Karpas-422 (cell line): ENCODE data around the gene SMLR1. TPM values are rescaled to one million over a fixed set of nuclear protein-coding genes. Genes with fewer than 3 reads are reported as not detected.

Experiments
- DNase-seq: peaks from one replicate; pipeline ENCODE4 v3.0.0-alpha.2; 2015
- H2AFZ ChIP-seq: fragments of 200-600 bp; sonication (generic); 2 replicates; pipeline ENCODE4 v1.6.1; 2014; ENCODE audit warnings: antibody characterized with exemption, low read length, mixed read lengths
- H3K27ac ChIP-seq: fragments of 200-600 bp; sonication (generic); 2 replicates; pipeline ENCODE4 v1.5.1; 2014; ENCODE audit warnings: mild to moderate bottlenecking, low read length, moderate library complexity
- H3K27me3 ChIP-seq: fragments of 200-600 bp; sonication (generic); 2 replicates; pipeline ENCODE4 v1.6.1; 2014; ENCODE audit warnings: low read length, mixed read lengths
- H3K36me3 ChIP-seq: fragments of 200-600 bp; sonication (generic); 2 replicates; pipeline ENCODE4 v1.6.1; 2014; ENCODE audit warnings: low read length, mixed read lengths; ENCODE audit not compliant: insufficient read depth
- H3K4me1 ChIP-seq: fragments of 200-600 bp; sonication (generic); 2 replicates; pipeline ENCODE4 v1.6.1; 2014; ENCODE audit warnings: mild to moderate bottlenecking, low read length, mixed read lengths
- H3K4me2 ChIP-seq: fragments of 200-600 bp; sonication (generic); 2 replicates; pipeline ENCODE4 v1.6.1; 2014; ENCODE audit warnings: low read length, low read depth, mild to moderate bottlenecking; ENCODE audit not compliant: poor library complexity, severe bottlenecking
- H3K4me3 ChIP-seq: fragments of 200-600 bp; sonication (generic); 2 replicates; pipeline ENCODE4 v1.5.1; 2014; ENCODE audit warnings: mild to moderate bottlenecking, antibody characterized with exemption, low read length, mixed read lengths
- H3K79me2 ChIP-seq: fragments of 200-600 bp; sonication (generic); 2 replicates; pipeline ENCODE4 v1.6.1; 2014; ENCODE audit warnings: mild to moderate bottlenecking, low read length, mixed read lengths
- H3K9ac ChIP-seq: fragments of 200-600 bp; sonication (generic); 2 replicates; pipeline ENCODE4 v1.6.0; 2014; ENCODE audit warnings: low read length
- H3K9me2 ChIP-seq: fragments of 200-600 bp; sonication (generic), shearing (Covaris generic); replicated peaks from 2 replicates; pipeline ENCODE4 v1.6.0; 2014; ENCODE audit warnings: mild to moderate bottlenecking, low read length, moderate library complexity; ENCODE audit not compliant: insufficient read depth
- H3K9me3 ChIP-seq: fragments of 300-700, 200-600 bp; sonication (generic); 2 replicates; pipeline ENCODE4 v1.6.1; 2014; ENCODE audit warnings: low read length, mixed read lengths
- H4K20me1 ChIP-seq: fragments of 200-600 bp; sonication (generic); 2 replicates; pipeline ENCODE4 v1.6.1; 2014; ENCODE audit warnings: mild to moderate bottlenecking, antibody characterized with exemption, low read length, low read depth; ENCODE audit not compliant: insufficient read depth
- total RNA-seq: library from RNA; depleted of rRNA; stranded (reverse); fragments of >200 nt; shearing (Covaris generic); gene quantifications from 2 replicates; pipeline ENCODE4 v1.2.3, GENCODE V29; 2014; ENCODE audit warnings: low replicate concordance

SMLR1 gene
- total RNA-seq, 1 experiment from 2014 or later, result not detected

DNA sequence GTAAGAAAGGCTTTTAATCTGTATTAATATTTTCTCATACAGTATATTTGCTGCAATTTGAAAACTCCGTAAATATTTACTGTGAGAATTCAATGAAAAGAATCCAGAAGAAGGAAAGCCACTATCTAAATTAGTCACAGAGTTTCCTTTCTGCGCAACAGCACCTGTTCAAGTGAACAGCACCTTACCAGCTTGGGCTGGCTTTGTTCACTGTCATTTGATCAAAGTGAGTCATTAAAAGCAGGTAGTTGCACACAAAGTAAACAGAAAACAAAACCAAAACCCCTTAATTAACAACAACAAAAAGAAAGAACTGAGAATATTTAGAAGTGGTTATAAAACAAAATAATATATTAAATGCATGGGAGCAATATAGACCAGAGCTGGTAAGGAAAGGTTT lies 12.8 kb downstream of the SMLR1 start:
- no peak overlapping the region for H2AFZ ChIP-seq
- no peak overlapping the region for H3K4me2 ChIP-seq
- H3K9me3 ChIP-seq, result no peaks in the 10 kb centered on the region
- no peak overlapping the region for H3K4me3 ChIP-seq
- no peak for DNase-seq
- H3K27me3 ChIP-seq, result no peaks in the 10 kb centered on the region
- H3K4me1 ChIP-seq, result no peaks in the 10 kb centered on the region
- no peaks in the 10 kb centered on the region for H3K36me3 ChIP-seq
- no peaks in the 10 kb centered on the region for H4K20me1 ChIP-seq
- H3K9ac ChIP-seq, result no peak overlapping the region
- H3K27ac ChIP-seq, result no peak overlapping the region
- H3K9me2 ChIP-seq, result no peaks in the 10 kb centered on the region
- no peaks in the 10 kb centered on the region for H3K79me2 ChIP-seq

- Histone ChIP-seq H3K4me3 (no peak overlapping the region), H3K4me1 (no peaks in the 10 kb centered on the region), H2AFZ (no peak overlapping the region), H3K9me2 (no peaks in the 10 kb centered on the region), H3K9ac (no peak overlapping the region), H3K4me2 (no peak overlapping the region), H3K27me3 (no peaks in the 10 kb centered on the region), H4K20me1 (no peaks in the 10 kb centered on the region), H3K36me3 (no peaks in the 10 kb centered on the region), H3K27ac (no peak overlapping the region), H3K79me2 (no peaks in the 10 kb centered on the region), H3K9me3 (no peaks in the 10 kb centered on the region)
- DNase-seq, result no peak
These were observed 14.0 kb downstream of the SMLR1 start for GRCh38 chr6:130841128-130841728.

- no peaks in the 10 kb centered on the region for H3K27me3 ChIP-seq
- peaks cover 17% of the 10 kb centered on the region for H3K4me1 ChIP-seq
- no peak overlapping the region for H3K4me3 ChIP-seq
- H3K79me2 ChIP-seq, result no peaks in the 10 kb centered on the region
- H3K9ac ChIP-seq, result no peak overlapping the region
- H4K20me1 ChIP-seq, result no peaks in the 10 kb centered on the region
- no peak overlapping the region for H3K27ac ChIP-seq
- H3K9me2 ChIP-seq, result no peaks in the 10 kb centered on the region
- H2AFZ ChIP-seq, result no peak overlapping the region
- H3K4me2 ChIP-seq, result no peak overlapping the region
- no peaks in the 10 kb centered on the region for H3K9me3 ChIP-seq
- H3K36me3 ChIP-seq, result no peaks in the 10 kb centered on the region
- peak; percentile 75 for DNase-seq
These were observed 16.5 kb downstream of the SMLR1 start for GRCh38 chr6:130843575-130844320.

DNA sequence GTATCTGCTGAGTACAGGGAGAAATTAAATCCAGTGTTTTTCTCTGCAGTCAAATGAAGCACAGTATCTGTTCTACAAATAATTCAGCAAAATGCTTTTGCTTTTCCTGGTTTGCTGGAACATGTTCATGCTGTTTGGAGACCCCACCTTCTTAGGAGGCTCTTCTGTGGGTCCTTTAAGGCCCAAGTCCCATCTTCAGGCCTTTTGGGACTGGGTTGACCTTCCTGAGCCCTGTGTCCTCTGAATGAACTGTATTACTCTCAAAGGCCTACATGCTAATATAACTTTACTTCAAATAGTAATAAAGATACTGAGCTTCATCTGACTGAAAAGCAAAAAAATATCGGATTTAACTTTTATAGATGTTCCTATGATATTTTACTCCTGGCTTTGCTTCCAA lies 19.3 kb downstream of the SMLR1 start:
- Histone ChIP-seq H3K9me3 (no peaks in the 10 kb centered on the region), H2AFZ (no peak overlapping the region), H3K4me2 (no peak overlapping the region), H3K27me3 (no peaks in the 10 kb centered on the region), H3K27ac (no peak overlapping the region), H3K4me3 (no peak overlapping the region), H3K9me2 (no peaks in the 10 kb centered on the region), H3K79me2 (no peaks in the 10 kb centered on the region), H3K9ac (no peak overlapping the region), H3K36me3 (no peaks in the 10 kb centered on the region), H4K20me1 (no peaks in the 10 kb centered on the region), H3K4me1 (peaks cover 20% of the 10 kb centered on the region)
- DNase-seq, result no peak

DNA sequence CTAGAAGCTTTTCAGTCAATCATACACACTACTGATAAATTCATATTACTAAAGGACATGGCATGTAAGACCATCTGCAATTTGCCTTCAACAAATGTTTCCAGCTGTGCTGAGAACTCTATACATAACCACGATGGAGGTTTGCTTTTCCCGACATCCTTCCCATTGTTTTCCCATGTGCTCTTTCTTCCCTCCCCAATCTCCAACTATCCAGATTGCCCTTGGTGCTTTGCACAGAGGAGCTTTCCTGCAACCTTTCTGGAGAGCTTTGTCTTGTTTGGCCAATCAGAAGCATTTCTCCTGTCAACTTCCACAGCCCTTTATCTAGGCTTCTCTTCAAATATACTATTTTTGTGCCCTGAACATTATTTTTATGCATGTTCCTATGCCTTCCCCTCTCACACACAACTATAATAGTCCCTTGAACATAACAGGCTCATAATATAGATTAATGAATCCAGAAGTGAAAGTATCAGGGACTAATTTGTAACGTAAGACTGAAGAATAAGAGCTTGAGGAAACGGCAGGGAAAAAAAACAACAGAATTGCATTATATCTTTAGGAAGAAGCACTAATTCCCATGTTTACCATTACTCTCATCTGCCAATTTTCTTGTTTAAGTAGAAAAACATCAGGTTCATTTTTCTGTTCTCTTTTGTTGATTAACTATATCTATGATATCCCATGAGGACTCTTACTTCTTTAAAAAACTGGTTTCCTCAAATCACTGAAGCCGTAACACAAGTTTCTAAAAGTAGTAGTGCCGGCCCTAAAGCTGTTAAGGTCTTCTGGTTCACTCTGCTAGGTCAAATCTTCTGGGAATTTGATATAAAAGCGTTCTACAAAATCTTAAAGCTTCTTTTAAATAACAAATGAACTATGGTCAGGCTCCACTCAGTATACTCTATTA lies 20.1 kb downstream of the SMLR1 start:
- H3K9ac ChIP-seq, result no peak overlapping the region
- H3K27ac ChIP-seq, result no peak overlapping the region
- peak; percentile 67 for DNase-seq
- no peaks in the 10 kb centered on the region for H3K79me2 ChIP-seq
- no peaks in the 10 kb centered on the region for H3K27me3 ChIP-seq
- no peaks in the 10 kb centered on the region for H3K36me3 ChIP-seq
- H3K4me3 ChIP-seq, result no peak overlapping the region
- H3K4me2 ChIP-seq, result peak overlapping the region; percentile 35
- no peaks in the 10 kb centered on the region for H3K9me2 ChIP-seq
- H2AFZ ChIP-seq, result no peak overlapping the region
- no peaks in the 10 kb centered on the region for H3K9me3 ChIP-seq
- no peaks in the 10 kb centered on the region for H4K20me1 ChIP-seq
- H3K4me1 ChIP-seq, result peaks cover 20% of the 10 kb centered on the region

GRCh38 chr6:130848945-130849344 lies 21.7 kb downstream of the SMLR1 start:
- Histone ChIP-seq H3K27me3 (no peaks in the 10 kb centered on the region), H3K9ac (no peak overlapping the region), H3K4me1 (peaks cover 20% of the 10 kb centered on the region), H3K36me3 (no peaks in the 10 kb centered on the region), H3K27ac (no peak overlapping the region), H4K20me1 (no peaks in the 10 kb centered on the region), H3K9me2 (no peaks in the 10 kb centered on the region), H2AFZ (no peak overlapping the region), H3K4me2 (no peak overlapping the region), H3K4me3 (no peak overlapping the region), H3K9me3 (no peaks in the 10 kb centered on the region), H3K79me2 (no peaks in the 10 kb centered on the region)
- peak; percentile 51 for DNase-seq

GRCh38 chr6:130849594-130849993 lies 22.4 kb downstream of the SMLR1 start:
- Histone ChIP-seq H3K9ac (no peak overlapping the region), H3K79me2 (no peaks in the 10 kb centered on the region), H3K9me2 (no peaks in the 10 kb centered on the region), H3K4me1 (peaks cover 20% of the 10 kb centered on the region), H3K27me3 (no peaks in the 10 kb centered on the region), H4K20me1 (no peaks in the 10 kb centered on the region), H3K36me3 (no peaks in the 10 kb centered on the region), H3K9me3 (no peaks in the 10 kb centered on the region), H2AFZ (no peak overlapping the region), H3K4me3 (no peak overlapping the region), H3K4me2 (no peak overlapping the region), H3K27ac (no peak overlapping the region)
- no peak for DNase-seq

- no peak for DNase-seq
- Histone ChIP-seq H2AFZ (no peak overlapping the region), H3K4me2 (no peak overlapping the region), H3K4me3 (no peak overlapping the region), H3K27ac (no peak overlapping the region), H3K9ac (no peak overlapping the region), H3K79me2 (no peaks in the 10 kb centered on the region), H3K9me3 (no peaks in the 10 kb centered on the region), H3K36me3 (no peaks in the 10 kb centered on the region), H4K20me1 (no peaks in the 10 kb centered on the region), H3K27me3 (no peaks in the 10 kb centered on the region), H3K4me1 (peaks cover 20% of the 10 kb centered on the region), H3K9me2 (no peaks in the 10 kb centered on the region)
These were observed 23.8 kb downstream of the SMLR1 start for GRCh38 chr6:130851026-130851425.
